Neuronal stem cell (in vitro differentiated cells): ENCODE data around the gene LOXL4.

Experiments used
- DNase-seq: peaks from one replicate; pipeline ENCODE4 v3.0.0-alpha.2; 2013; ENCODE audit warnings: low spot score
- H2AFZ ChIP-seq: one replicate; pipeline ENCODE4 v1.6.1; 2013; ENCODE audit warnings: mild to moderate bottlenecking, low read length, inconsistent platforms
- H2AK5ac ChIP-seq: 2 replicates; pipeline ENCODE4 v1.6.1; 2013; ENCODE audit warnings: low read depth, mild to moderate bottlenecking, inconsistent platforms, low read length, moderate library complexity, mixed read lengths
- H2BK120ac ChIP-seq: 2 replicates; pipeline ENCODE4 v1.6.1; 2013; ENCODE audit warnings: low read depth, mild to moderate bottlenecking, inconsistent platforms, low read length, moderate library complexity, mixed read lengths
- H2BK12ac ChIP-seq: one replicate; pipeline ENCODE4 v1.6.1; 2013; ENCODE audit warnings: low read length, inconsistent platforms
- H2BK15ac ChIP-seq: 2 replicates; pipeline ENCODE4 v1.6.1; 2013; ENCODE audit warnings: mild to moderate bottlenecking, low read length, inconsistent platforms, mixed read lengths
- H2BK5ac ChIP-seq: one replicate; pipeline ENCODE4 v1.6.1; 2013; ENCODE audit warnings: inconsistent platforms, mild to moderate bottlenecking, low read length, moderate library complexity
- H3K14ac ChIP-seq: one replicate; pipeline ENCODE4 v1.6.1; 2013; ENCODE audit warnings: low read length, inconsistent platforms
- H3K18ac ChIP-seq: 2 replicates; pipeline ENCODE4 v1.6.1; 2013; ENCODE audit warnings: low read length, inconsistent platforms
- H3K23ac ChIP-seq: 2 replicates; pipeline ENCODE4 v1.6.1; 2013; ENCODE audit warnings: low read depth, mild to moderate bottlenecking, mixed read lengths, low read length, inconsistent platforms; ENCODE audit not compliant: poor library complexity
- H3K27ac ChIP-seq: replicated peaks from 3 replicates; pipeline ENCODE4 v1.5.1; 2013; ENCODE audit warnings: low read length, inconsistent platforms
- H3K27me3 ChIP-seq, 3 experiments: 2 replicates each; pipeline ENCODE4 v1.6.1; 2013; ENCODE audit warnings: low read length in 3 of 3, mild to moderate bottlenecking in 2 of 3, inconsistent platforms in 1 of 3, low read depth in 1 of 3, mixed read lengths in 1 of 3, moderate library complexity in 1 of 3; ENCODE audit not compliant: control insufficient read depth in 3 of 3, insufficient read depth in 3 of 3
- H3K36me3 ChIP-seq, 2 donors: replicated peaks in 1 of 2; 2 replicates each; pipeline ENCODE4 v1.6.1; 2013; ENCODE audit warnings: low read length in 2 of 2; ENCODE audit not compliant: control insufficient read depth in 2 of 2, insufficient read depth in 2 of 2
- H3K4ac ChIP-seq: 2 replicates; pipeline ENCODE4 v1.6.1; 2013; ENCODE audit warnings: inconsistent platforms, mild to moderate bottlenecking, low read length, moderate library complexity
- H3K4me1 ChIP-seq, 2 donors: 1 replicate in 1 of 2; 2 replicates in 1 of 2; pipeline ENCODE4 v1.6.1; 2013; ENCODE audit warnings: low read length in 2 of 2, low read depth in 1 of 2; ENCODE audit not compliant: control insufficient read depth in 2 of 2, insufficient read depth in 1 of 2
- H3K4me2 ChIP-seq: one replicate; pipeline ENCODE4 v1.6.1; 2013; ENCODE audit warnings: mild to moderate bottlenecking, low read length, inconsistent platforms; ENCODE audit not compliant: insufficient read depth, poor library complexity, severe bottlenecking
- H3K4me3 ChIP-seq, 2 donors: 2 replicates each; pipeline ENCODE4 v1.5.1; 2013; ENCODE audit warnings: low read length in 2 of 2, mild to moderate bottlenecking in 2 of 2, inconsistent platforms in 1 of 2, moderate library complexity in 1 of 2
- H3K79me1 ChIP-seq: one replicate; pipeline ENCODE4 v1.6.1; 2013; ENCODE audit warnings: low read depth, mild to moderate bottlenecking, inconsistent platforms, low read length, moderate library complexity
- H3K9ac ChIP-seq: one replicate; pipeline ENCODE4 v1.6.1; 2013; ENCODE audit warnings: mild to moderate bottlenecking, low read depth, low read length, inconsistent platforms; ENCODE audit not compliant: poor library complexity
- H3K9me3 ChIP-seq, 2 donors: replicated peaks in 1 of 2; 2 replicates each; pipeline versions ENCODE3 to v1.6.1; 2013; ENCODE audit warnings: low read length in 2 of 2, mild to moderate bottlenecking in 2 of 2, inconsistent platforms in 1 of 2, low read depth in 1 of 2, mixed read lengths in 1 of 2, moderate library complexity in 1 of 2; ENCODE audit not compliant: control insufficient read depth in 2 of 2, insufficient read depth in 1 of 2
- H4K8ac ChIP-seq: one replicate; pipeline ENCODE4 v1.6.1; 2013; ENCODE audit warnings: low read depth, mild to moderate bottlenecking, inconsistent platforms, low read length, moderate library complexity
- H4K91ac ChIP-seq: one replicate; pipeline ENCODE4 v1.6.1; 2013; ENCODE audit warnings: low read length, low read depth, mild to moderate bottlenecking, inconsistent platforms; ENCODE audit not compliant: poor library complexity
- WGBS, 2 donors: extraction: QIAGEN DNeasy Blood & Tissue Kit; methylation state at CpG; one replicate each; pipeline ENCODE4 v1.1.7; 2013; ENCODE audit warnings: missing lambda C conversion rate in 2 of 2, mixed read lengths in 1 of 2; ENCODE audit not compliant: insufficient read length in 2 of 2, insufficient replicate concordance in 1 of 2; ENCODE audit errors: extremely low coverage in 2 of 2; 5-methylcytosine and 5-hydroxymethylcytosine counted together

Gene LOXL4

DNA sequence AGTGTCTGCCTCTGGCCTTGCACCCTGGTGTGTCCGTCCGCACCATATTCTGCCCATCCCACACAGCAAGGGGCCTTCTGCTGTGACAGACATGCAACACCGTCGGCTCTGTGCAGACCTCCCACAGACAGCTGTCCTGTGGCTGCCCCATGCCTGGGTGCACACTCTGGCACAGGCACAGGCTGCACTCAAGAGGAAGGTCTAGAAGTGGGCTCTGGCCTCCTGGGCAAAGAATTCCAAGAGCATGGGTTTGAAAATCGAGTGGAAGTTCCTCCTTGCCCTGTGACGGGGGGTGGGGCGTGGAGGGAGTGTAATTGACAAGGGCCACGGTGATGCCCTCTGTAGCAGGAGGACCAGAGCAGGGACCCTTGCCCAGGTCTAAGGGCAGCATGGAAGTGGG, 4.3 kb upstream of the LOXL4 start:
- no peak overlapping the region for H2AFZ ChIP-seq
- no peak overlapping the region for H3K4ac ChIP-seq
- DNase-seq: no peak
- H3K9ac ChIP-seq: peak overlapping the region; percentile 46
- no CpG with 5 or more reads among the region's 8 CpGs for WGBS, 2 donors
- H4K8ac ChIP-seq: no peak overlapping the region
- H3K4me3 ChIP-seq: no peak overlapping the region
- H3K27me3 ChIP-seq: peaks cover 0 to 23% (median 2%) of the 10 kb centered on the region in 3 experiments
- H2BK5ac ChIP-seq: no peak overlapping the region
- peak overlapping the region; percentile 82 for H2AK5ac ChIP-seq
- H4K91ac ChIP-seq: no peak overlapping the region
- peak overlapping the region; percentile 78 for H3K14ac ChIP-seq
- no peak overlapping the region for H2BK120ac ChIP-seq
- H3K4me1 ChIP-seq: peaks cover 4 to 17% of the 10 kb centered on the region in 2 donors
- no peak overlapping the region for H2BK15ac ChIP-seq
- H3K23ac ChIP-seq: peak overlapping the region; percentile 92
- H3K18ac ChIP-seq: peak overlapping the region; percentile 87
- H3K79me1 ChIP-seq: no peaks in the 10 kb centered on the region
- no peaks in the 10 kb centered on the region for H3K9me3 ChIP-seq
- no peaks in the 10 kb centered on the region for H3K36me3 ChIP-seq
- H3K27ac ChIP-seq: no peak overlapping the region
- H2BK12ac ChIP-seq: no peak overlapping the region
- no peak overlapping the region for H3K4me2 ChIP-seq

DNA sequence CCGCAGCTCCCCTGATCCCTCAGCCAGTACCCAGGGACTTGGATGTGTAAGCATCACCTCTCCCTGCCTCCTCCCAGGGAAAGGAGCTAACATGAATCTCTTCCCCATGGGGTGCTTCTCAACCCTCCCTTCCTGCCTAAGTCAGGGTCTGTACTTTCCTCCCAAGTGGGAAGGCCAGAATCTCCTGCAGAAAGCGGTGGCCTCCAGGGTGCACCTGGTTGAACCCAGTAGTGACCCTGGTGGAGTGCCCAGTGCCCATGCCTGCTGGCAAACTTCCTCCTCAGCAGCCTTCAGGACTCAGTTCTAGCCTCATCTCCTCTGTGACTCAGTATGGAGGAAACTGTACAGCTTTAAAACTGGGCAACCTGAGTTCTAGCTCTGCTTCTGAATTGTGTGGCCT, 2.8 kb upstream of the LOXL4 start:
- H3K23ac ChIP-seq: peak overlapping the region; percentile 25
- H3K27me3 ChIP-seq: peaks cover 0 to 23% (median 2%) of the 10 kb centered on the region in 3 experiments
- H3K4ac ChIP-seq: no peak overlapping the region
- H3K4me1 ChIP-seq: peaks cover 9 to 30% of the 10 kb centered on the region in 2 donors
- peak overlapping the region; percentile 9 for H2AK5ac ChIP-seq
- no peak overlapping the region for H3K14ac ChIP-seq
- no peak overlapping the region for H2BK12ac ChIP-seq
- no peak overlapping the region for H3K27ac ChIP-seq
- H3K4me2 ChIP-seq: no peak overlapping the region
- no peak overlapping the region for H2AFZ ChIP-seq
- no peak overlapping the region for H2BK5ac ChIP-seq
- no peaks in the 10 kb centered on the region for H3K9me3 ChIP-seq
- no peaks in the 10 kb centered on the region for H3K79me1 ChIP-seq
- H3K18ac ChIP-seq: peak overlapping the region; percentile 4
- H3K4me3 ChIP-seq: no peak overlapping the region
- H4K91ac ChIP-seq: no peak overlapping the region
- no peak overlapping the region for H2BK120ac ChIP-seq
- WGBS, 2 donors: no CpG with 5 or more reads among the region's 2 CpGs
- no peak overlapping the region for H4K8ac ChIP-seq
- DNase-seq: no peak
- no peak overlapping the region for H2BK15ac ChIP-seq
- no peak overlapping the region for H3K9ac ChIP-seq
- H3K36me3 ChIP-seq: no peaks in the 10 kb centered on the region

DNA sequence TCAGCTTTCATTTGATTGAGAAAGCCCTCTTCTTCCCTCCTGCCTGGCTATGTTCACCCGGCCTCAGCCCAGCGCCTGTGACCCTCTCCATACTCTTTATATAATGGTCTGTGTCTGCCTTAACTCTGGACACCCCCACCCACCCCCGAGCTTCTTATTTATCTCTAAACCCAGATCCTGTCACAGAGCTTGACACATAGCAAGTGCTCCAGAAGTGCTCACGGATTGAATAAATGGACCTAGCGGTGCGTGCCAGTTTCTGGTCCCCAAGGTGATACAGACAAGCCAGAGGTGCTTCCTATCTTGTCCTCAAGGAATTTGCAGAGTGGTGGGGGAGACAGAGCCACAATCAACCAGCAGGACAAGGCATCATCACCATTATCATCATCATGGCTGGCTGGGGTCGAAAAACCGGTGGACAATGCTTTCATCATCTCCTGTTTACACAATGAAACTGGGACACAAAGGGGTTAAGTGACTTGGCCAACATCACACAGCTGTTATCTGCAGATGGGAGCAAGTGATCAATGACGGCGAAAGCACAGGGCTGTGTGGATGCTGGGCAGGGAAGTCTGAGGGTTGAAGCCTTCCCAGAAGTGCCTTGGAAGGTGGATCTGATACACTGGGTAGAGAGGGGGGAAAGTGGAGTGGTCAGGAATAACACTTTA, 2.2 kb upstream of the LOXL4 start:
- peaks cover 0 to 23% (median 2%) of the 10 kb centered on the region in 3 experiments for H3K27me3 ChIP-seq
- no peak overlapping the region for H3K4me3 ChIP-seq
- no peak overlapping the region for H3K23ac ChIP-seq
- H2BK120ac ChIP-seq: no peak overlapping the region
- no peak overlapping the region for H4K91ac ChIP-seq
- no peaks in the 10 kb centered on the region for H3K36me3 ChIP-seq
- peaks cover 9 to 33% of the 10 kb centered on the region in 2 donors for H3K4me1 ChIP-seq
- H2AFZ ChIP-seq: no peak overlapping the region
- no peak overlapping the region for H4K8ac ChIP-seq
- H2BK15ac ChIP-seq: no peak overlapping the region
- no CpG with 5 or more reads among the region's 10 CpGs for WGBS, 2 donors
- H2BK12ac ChIP-seq: no peak overlapping the region
- no peak overlapping the region for H3K4me2 ChIP-seq
- peak overlapping the region; percentile 9 for H2AK5ac ChIP-seq
- H3K18ac ChIP-seq: peak overlapping the region; percentile 2
- H3K4ac ChIP-seq: no peak overlapping the region
- H3K79me1 ChIP-seq: no peaks in the 10 kb centered on the region
- no peak overlapping the region for H3K9ac ChIP-seq
- H2BK5ac ChIP-seq: no peak overlapping the region
- no peak overlapping the region for H3K27ac ChIP-seq
- H3K14ac ChIP-seq: no peak overlapping the region
- H3K9me3 ChIP-seq: no peaks in the 10 kb centered on the region
- DNase-seq: no peak

DNA sequence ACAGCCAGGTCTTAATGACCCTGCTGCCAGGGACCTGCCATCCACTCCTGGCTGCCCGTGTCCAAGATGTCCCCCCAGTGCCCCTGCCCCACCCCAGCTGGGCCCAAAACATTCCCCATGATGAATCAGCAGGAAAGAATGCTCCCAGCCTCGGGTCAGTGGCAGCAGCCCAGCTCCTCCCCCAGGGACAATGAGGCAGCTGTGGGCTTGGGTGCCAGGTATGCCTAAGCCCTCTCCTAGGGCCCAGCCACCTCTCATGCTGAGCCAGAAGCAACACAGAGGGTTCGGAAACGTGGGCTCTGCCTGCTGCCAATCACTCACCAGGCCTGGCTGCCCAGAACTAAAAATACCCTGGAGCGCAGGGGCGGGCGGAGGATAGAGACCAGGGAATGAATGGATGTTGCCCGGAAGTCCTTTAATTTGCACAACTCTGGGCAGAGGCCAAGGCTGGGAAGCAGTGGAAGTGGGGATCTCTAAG, 1.5 kb upstream of the LOXL4 start:
- Histone ChIP-seq H3K27ac (no peak overlapping the region), H2AK5ac (peak overlapping the region; percentile 9), H4K8ac (no peak overlapping the region), H4K91ac (peak overlapping the region; percentile 40), H3K14ac (no peak overlapping the region), H3K18ac (peak overlapping the region; percentile 86), H3K9me3 (no peaks in the 10 kb centered on the region), H3K4ac (no peak overlapping the region), H2AFZ (no peak overlapping the region), H3K4me1 (peaks cover 9 to 33% of the 10 kb centered on the region in 2 donors), H2BK5ac (no peak overlapping the region), H3K23ac (no peak overlapping the region), H3K9ac (no peak overlapping the region), H3K27me3 (peaks cover 0 to 23% (median 2%) of the 10 kb centered on the region in 3 experiments), H3K4me2 (no peak overlapping the region), H3K79me1 (no peaks in the 10 kb centered on the region), H2BK120ac (no peak overlapping the region), H2BK12ac (peak overlapping the region; percentile 65), H2BK15ac (no peak overlapping the region), H3K36me3 (no peaks in the 10 kb centered on the region), H3K4me3 (no peak overlapping the region)
- no peak for DNase-seq
- no CpG with 5 or more reads among the region's 8 CpGs for WGBS, 2 donors
